Measurements from ENCODE around the gene DBN1.
"Not testable (repeated sequence)": the region's sequence is repeated elsewhere in the genome, so short reads cannot be mapped to it uniquely, and the experiment has no call there.

Gene DBN1

DNA sequence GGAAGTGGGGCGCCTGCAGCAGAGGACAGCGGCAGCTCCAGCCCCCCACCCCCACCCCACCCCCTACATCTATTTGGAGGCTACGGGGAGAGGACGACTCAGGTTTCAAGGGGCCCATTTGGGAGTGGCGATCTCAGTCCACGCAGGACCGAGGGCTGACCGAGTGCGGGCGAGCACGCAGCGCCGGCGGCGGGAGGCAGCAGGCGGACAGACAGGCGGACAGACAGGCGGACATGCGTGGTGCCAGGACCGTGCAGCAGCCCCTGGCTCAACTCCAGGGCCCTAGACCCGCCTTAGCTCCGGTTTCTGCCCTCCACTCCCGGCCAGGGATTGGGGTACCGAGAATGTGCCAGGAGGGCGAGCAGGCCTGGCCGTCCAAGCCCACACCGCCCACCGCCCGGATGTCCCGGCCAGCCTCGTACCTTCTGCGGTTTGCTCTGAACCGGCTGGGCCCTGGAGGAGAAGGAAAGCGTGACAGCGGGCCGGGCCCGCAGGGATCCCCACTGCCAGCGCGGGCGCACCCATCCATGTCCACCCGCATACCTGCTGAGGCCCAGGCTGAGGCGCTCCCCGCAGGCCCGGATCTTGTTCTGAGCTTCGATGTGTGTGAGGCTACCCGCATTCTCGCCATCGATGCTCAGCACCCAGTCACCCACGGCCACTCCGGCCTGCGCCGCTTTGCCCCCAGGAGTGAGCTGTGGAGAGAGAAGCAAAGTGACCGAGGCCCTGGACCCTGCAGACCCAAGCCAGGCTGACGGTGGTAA lies 18.7 kb upstream of the DBN1 start:
- in situ Hi-C loops (cut with HindIII; ENCODE audit: low sequenced_read_pairs) = no loop called here

DNA sequence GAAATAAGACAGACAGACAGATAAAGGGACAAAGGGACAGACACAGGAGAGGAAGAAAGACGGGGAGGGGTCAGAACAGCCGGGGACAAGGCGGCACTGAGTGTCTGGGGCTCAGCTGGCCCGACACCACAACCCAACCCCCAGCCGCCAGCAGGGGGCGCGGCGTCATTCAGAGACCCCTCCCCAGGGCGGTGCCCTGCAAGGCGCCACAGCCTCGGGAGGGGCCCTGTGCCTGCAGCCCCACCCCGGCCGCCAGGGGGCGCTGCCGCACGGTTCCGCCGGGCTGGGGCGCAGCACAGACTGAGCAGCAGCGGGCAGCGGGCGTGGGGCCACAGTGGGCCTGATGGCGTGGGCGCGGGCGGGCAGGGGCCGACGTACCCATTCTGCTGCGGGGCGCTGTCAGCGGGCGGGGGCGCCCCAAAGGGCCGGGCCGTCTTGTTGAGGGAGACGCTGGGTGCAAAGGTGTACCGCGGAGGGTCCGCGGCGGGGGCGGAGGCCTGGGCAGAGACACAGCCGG lies 18.1 kb upstream of the DBN1 start:
- in situ Hi-C loops (cut with HindIII; ENCODE audit: low sequenced_read_pairs) = no loop called here

DNA sequence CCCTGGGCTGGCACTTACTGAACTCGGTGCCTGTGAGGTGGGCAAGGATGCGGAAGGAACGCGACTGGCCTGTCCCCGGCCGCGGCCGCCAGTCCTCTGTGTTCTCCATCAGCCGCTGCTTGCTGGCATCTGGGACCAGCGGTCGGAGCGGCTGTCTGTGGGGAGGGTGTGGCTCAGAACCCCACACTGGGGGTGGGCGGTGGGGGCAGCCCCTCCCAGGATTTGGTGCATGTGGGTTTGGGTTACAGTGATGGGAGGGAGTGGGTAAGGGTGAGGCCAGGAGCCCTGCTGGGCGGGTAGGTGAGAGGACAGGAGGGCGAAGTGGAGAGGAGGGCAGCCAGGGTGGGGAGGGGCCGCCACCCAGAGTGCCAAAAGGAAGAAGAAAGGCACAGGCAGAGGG lies 17.6 kb upstream of the DBN1 start:
- in situ Hi-C loops (cut with HindIII; ENCODE audit: low sequenced_read_pairs) = no loop called here

DNA sequence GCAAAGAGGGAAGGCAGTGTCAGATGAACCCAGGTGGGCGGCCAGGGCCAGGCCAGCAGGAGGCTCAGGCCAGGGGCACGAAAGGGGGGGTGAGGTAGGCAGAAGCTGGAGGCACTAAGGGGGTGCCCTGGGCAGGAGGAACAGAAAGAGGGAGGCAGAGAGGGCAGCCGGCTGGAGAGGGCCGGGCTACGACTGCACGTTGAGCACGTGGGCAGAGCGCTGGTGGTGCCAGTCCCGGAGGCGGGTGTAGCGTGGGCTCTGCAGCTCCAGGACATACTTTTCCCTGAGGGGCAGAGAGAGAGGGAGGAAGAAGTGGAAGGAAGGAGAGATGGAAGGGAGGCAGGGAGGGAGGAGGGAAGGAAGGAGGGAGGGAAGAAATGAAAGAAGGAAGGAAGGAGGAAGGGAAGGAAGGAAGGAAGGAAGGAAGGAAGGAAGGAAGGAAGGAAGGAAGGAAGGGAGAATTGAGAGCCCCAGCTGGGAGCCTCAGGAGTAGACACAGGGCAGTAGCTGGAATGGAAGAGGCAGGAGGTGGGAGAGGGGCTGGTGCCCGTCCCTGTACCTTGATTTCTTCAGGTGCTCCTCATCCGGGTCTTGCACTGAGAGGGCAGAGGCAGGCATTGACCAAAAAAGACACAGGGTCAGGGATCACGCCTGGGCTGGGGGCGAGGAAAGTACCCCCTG lies 17.0 kb upstream of the DBN1 start:
- in situ Hi-C loops (cut with HindIII; ENCODE audit: low sequenced_read_pairs) = no loop called here

DNA sequence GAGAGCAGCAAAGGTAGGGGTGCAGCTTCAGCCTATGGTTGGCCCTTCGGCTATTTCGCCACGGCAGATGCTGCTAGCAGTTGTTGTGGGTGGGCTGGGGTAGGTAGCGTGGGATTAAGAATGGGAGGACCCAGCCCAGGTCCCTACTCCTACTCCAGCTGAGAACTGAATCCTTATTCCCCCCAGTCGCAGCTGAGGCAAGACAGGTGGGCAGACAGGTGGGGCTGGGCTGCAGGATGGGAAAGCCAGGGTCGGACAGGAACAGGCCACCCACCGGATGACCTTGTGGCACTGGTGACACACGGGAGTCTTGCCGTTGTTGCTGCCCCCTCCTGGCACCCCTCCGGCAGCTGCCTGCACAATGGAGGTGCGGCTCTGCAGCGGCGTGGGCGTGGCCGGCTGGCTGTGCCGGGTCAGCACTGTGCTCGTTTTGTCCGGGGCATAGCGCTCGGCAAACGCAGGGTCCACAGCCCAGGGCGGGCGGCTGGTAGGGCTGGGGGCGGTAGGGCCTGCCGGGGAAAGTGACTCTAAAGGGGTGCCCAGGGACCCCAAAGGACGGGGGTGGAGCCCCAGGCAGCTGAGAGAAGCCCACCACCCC lies 15.8 kb upstream of the DBN1 start:
- in situ Hi-C loops (cut with HindIII; ENCODE audit: low sequenced_read_pairs) = no loop called here

DNA sequence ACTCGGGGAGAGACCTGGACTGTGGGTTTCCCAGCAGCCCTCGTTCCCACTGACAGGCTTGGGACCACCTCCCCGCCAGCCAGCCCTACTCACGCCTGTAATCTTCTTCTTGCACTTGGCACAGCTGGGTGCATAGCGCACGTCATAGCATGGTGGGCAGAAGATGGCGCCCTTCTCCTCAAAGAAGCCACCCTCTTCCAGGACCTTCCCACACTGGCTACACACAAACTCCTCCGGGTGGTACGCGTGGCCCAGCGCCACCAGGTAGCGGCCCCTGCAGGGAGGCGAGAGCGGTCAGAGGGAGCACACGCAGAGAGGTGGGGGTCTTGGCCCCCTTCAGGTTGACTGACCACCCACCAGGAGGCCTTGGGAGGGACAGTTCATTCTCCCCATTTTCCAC lies 14.5 kb upstream of the DBN1 start:
- in situ Hi-C loops (cut with HindIII; ENCODE audit: low sequenced_read_pairs) = no loop called here

DNA sequence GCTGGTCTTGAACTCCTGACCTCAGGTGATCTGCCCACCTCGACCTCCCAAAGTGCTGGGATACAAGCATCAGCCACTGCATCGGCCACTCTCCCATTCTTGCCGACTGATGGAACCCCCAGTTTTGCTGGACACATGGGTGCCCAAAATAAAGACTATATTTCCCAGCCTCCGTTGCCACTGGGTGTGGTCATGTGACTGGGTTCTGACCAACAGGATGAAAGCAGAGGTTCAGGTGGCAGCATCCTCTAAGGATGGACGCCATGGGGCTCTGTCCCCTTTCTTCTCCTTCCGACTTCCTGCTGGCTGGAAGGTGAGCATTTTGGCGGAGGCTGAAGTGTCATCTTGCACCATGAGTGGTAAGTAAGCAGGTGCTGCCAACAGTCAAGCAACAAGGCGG lies 13.7 kb upstream of the DBN1 start:
- in situ Hi-C loops (cut with HindIII; ENCODE audit: low sequenced_read_pairs) = no loop called here

DNA sequence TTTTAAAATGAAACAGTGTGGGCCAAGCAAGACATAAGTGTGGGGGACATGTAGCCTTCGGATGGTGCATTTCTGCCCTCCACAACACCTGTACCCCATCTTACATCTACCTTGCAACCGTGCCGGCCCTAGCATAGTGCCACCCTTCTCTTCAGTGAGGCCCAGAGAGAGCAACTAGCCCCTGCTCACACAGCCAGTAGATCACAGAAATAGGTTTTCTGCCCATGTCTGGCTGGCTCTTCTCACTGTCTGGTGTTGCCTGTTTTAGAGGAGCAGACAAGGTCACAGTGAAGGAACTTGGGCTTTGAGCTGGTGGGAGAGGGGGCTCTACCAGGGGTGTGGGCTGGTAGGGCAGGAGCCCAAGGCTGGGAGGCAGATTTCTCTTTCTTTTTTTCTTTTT lies 12.8 kb upstream of the DBN1 start:
- in situ Hi-C loops (cut with HindIII; ENCODE audit: low sequenced_read_pairs) = no loop called here

DNA sequence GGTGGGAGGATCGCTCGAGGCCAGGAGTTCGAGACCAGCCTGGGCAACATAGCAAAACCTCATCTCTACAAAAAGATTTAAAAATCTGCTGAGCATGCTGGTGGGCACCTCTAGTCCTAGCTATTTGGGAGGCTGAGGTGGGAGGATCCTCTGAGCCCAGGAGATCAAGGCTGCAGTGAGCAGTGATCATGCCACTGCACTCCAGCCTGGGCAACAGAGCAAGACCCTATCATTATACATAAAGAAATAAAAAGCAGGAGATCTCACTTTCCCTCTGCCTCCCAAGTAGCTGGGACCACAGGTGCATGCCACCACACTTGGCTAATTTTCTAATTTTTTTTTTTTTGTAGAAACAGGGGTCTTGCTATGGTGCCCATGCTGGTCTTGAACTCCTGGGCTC lies 12.3 kb upstream of the DBN1 start:
- in situ Hi-C loops (cut with HindIII; ENCODE audit: low sequenced_read_pairs) = not testable (repeated sequence)

DNA sequence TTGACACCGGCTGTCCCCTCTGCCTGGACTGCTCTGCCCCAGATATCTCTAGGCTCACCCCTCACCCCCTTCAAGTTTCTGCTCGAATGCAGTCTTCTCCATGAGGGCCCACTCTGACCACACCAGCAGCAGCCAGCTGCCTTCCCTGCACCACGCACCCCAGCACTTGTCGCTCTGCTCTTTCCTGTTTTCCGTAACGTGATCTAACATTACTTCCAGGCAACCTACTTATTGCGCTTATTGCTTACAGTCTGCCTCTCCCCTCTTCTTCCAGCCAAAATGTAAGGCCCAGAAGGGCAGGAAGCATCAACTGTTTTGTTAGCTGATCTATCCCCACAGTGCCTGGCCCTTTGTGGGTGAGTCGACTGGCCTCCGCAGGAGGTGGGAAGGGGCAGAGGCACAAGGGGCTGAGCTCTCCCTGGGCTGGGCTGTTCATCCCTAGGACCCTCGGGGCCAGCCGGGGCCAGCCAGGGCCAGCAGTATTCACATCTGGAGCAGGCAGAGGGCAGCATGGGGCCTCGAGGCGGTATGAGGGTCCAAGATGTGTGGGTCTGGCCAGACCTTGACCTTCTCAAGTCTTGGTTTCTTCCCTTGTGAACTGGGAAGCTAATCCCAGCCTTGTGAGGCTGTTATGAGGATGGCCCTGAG lies 11.6 kb upstream of the DBN1 start:
- in situ Hi-C loops (cut with HindIII; ENCODE audit: low sequenced_read_pairs) = no loop called here

DNA sequence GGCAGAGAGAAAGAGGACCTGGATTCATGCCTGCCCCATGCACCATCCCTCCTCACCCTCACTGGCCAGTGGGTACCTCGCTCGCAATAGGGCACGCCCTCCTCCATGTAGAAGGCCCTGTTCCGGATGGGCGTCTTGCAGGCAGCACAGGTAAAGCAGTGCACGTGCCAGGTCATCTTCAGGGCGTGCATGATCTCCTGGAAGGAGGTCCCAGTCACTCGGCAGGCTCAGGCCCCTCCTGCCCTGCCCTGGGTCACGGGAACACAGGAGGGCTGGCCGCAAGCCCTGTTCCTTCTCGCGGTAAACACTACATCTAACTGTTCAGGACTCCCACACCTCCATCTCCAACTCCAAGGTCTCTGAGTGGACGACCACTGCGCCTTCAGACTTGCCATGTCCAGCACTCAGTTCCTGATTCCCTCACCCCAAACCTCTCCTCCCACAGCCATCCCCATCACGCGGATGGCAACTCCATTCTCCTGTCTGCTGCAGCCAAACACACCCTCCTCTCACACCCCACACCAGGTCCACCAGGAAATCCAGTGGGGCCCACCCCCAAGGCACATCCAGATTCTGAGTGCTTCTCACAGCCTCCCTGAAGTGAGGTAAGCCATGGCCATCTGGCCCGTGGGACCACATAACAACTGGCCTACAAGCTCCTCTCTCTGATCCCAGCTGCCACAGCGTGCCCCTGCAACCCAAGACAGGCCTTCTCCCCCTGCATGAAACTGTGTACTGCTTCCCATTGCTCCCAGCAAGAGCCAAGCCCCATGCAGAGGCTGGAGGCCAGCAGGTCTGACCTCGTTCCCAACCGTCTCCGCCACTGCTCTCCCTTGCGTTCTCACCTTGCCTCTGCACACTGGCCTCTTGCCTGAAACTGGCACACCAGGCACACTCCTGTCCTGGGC lies 10.8 kb upstream of the DBN1 start:
- in situ Hi-C loops (cut with HindIII; ENCODE audit: low sequenced_read_pairs) = no loop called here

DNA sequence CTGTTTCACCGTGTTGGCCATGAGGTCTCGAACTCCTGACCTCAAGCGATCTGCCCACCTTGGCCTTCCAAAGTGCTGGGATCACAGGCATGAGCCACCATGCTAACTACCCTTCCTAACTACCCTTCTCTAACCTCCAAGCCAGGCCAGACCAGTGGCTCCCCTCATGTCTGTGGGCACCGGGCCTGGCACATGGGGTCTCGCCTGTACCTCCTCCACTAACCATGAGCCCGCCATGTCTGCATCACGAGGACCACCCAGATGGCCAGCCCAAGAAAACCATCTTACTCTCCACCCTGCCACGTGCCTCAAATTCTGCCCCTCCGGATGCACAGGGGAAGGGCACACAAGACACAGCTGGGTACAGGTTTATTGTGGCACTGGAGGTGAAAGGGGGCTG lies 9.6 kb upstream of the DBN1 start:
- in situ Hi-C loops (cut with HindIII; ENCODE audit: low sequenced_read_pairs) = no loop called here

DNA sequence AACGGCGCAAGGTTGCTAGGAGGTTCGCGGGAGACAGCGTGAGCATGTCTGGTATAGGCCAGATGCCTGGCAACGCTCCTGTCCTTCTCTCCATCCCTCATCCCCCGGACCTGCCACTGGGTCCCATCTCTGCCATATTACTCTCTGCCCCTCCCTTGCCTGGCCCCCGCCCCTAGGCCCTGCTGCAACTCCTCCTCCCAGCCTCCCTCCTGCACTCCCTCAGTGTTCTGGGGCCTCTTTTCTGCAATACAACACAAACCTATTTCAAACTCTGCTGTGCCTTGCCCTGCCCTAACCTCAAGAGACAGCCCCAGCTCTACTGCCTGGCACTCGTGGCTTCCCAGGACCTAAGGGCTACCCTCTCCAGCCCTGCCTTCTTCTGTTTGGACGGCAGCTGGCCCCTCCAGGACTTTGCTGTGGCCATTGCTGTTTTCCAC lies 8.9 kb upstream of the DBN1 start:
- in situ Hi-C loops (cut with HindIII; ENCODE audit: low sequenced_read_pairs) = no loop called here

DNA sequence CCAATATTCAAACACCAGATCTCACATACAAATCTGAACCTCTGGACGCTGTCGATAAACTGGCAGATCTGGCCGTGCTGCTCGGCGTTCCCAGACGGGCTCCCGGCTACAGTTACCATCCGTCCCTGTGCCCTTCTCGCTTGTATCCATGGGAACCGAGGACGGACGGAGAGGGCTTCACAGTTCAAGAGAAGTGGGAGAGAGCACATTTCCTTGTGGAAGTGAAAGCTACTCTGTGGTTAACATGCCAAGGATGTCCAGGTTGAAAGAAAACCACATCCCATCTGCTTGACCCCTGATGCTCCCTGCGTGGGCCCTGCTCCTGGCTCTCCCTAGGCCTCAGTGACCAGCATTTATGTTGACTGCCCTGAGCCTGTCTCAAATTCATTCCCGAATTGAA lies 6.3 kb upstream of the DBN1 start:
- in situ Hi-C loops (cut with HindIII; ENCODE audit: low sequenced_read_pairs) = no loop called here

DNA sequence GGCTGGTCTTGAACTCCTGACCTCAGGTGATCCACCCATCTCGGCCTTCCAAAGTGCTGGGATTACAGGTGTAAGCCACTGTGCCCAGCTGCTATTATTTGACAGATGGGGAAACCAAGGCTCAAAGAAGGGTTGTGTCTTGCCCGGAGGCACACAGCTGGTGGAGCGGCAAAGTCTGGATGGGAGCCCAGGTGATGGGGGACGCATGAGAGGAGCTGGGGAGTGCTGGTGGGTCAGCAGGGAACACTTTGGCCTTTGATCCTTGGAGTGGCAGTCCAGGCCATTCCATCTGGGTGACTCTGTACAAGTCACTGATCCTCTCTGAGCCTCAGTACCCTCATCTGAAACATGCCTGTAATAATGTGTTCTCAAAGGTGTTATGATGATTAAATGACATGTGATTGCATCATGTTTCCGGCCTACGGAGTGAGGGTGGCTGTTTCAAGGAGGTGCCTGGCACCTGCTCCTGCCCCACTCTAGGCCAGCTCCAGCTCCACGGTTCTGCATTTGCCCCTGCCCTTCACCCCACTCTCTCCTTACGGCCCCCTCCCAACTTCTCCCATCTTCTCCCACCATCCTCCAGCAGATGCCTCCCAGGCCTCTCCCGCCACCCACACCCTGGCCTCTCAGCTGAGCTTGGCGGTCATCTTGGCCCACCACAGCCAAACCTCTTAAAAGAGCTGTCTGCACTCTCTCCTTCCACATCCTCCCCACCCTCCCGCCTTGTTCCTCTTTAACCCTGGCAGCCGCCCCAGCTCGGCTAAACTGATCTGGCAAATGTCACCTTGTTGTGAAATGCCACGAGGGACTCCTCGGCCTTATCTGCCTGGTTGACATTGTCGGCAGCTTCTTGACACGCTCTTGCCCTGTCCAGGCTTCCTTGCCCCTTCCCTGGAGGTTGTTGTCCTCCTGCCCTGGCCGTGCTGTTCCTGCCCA lies 5.5 kb upstream of the DBN1 start:
- in situ Hi-C loops (cut with HindIII; ENCODE audit: low sequenced_read_pairs) = no loop called here

DNA sequence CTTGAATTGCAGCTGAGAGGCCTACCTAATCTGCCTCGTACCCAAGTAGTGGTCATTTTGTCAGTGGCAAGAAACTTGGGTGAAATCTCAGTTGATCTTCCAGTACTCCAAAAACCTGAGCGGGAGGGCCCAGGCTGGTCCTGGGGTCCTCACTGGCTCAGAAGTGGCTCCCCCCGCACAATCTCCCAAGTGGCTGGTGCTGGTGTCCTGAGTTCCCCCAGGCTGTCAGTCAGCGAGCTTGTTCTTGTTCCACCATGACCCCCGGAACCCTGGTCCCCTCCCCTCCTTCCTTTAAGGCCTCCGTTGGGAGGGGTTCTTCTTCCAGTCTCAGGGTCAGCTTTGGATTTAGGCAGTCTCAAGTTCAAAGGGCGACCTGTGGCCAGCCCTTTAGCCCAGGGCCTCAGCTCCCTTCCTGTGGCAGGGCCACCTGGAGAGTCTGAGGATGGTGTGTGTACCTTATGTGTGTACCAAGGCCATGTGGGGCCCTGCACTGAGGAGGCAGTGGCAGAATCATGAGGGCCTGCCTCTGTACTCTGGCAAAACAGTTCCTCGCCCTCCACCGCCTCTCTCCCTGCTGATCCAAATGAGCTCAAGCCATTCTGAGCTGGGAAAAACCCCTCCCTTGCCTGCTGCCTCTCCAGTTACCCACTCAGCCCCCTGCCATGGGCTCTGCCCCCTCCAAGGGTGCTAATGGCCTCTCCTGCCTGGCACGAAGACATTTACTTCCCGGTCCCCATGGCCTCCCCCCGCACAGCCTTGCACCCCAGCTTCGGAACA lies 4.5 kb upstream of the DBN1 start:
- in situ Hi-C loops (cut with HindIII; ENCODE audit: low sequenced_read_pairs) = no loop called here

DNA sequence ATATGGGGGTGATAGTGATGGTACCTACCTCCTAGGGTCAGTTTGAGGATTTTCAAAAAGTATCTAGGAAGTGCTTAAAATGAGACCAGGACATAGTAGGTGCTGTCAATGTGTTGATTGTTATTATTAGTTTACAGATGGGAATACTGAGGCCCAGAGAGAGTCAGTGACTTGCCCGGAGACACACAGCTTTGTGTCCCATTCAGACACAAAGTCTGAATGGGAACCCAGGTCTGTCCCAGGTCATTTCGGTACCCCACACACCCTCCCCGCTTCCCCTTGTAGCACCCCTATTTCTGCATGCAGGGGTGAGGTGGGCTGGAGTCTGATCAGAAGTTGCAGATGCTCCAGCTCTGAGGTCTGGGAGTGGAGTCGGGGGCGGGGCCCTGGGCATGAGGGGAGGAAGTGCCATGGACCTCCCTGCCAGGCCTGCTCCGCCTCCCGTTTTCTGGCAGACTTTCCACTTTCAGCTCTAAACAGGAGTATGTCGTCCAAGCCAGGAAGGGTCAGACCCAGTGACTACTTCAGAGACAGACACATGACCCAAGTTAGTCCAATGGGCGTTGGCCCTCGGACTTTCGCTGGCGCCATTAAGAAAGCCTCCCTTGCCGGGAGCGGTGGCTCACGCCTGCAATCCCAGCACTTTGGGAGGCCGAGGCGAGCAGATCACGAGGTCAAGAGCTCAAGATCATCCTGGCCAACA lies 3.2 kb upstream of the DBN1 start:
- in situ Hi-C loops (cut with HindIII; ENCODE audit: low sequenced_read_pairs) = no loop called here

Data from DLD1 (cell line).